HTR-8/SVneo (cell line): ENCODE data around the gene XPO5.

Experiments used
- DNase-seq: peaks from one replicate; pipeline ENCODE4 v3.0.0; 2011; ENCODE audit warnings: low spot score, mixed read lengths; ENCODE audit not compliant: insufficient read length
- FAIRE-seq: peaks from 2 replicates; lab custom pipeline; 2011; peaks lifted over from hg19 to GRCh38; lab: Jason Lieb, UNC

Gene XPO5

GRCh38 chr6:43521836-43522235 is 54.0 kb downstream of the XPO5 start:
- DNase-seq: no peak
- FAIRE-seq: no peak

DNA sequence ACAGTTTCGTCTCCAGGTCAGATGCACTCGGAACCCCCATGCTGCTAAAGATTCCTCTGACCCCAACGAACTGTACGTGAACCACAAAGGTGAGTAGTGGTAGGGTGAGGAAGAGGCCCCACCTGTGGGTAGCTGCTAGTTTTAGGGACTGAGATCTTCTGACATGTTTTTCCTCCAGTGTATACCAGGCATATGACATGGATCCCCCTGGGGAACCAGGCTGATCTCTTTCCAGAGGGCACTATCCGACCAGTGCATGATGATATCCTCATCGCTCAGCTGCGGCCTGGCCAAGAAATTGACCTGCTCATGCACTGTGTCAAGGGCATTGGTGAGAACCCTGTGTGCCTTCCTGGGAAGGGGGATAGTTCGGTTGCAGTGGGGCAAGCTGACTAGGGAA is 55.7 kb downstream of the XPO5 start:
- DNase-seq (no peak), FAIRE-seq (no peak)

DNA sequence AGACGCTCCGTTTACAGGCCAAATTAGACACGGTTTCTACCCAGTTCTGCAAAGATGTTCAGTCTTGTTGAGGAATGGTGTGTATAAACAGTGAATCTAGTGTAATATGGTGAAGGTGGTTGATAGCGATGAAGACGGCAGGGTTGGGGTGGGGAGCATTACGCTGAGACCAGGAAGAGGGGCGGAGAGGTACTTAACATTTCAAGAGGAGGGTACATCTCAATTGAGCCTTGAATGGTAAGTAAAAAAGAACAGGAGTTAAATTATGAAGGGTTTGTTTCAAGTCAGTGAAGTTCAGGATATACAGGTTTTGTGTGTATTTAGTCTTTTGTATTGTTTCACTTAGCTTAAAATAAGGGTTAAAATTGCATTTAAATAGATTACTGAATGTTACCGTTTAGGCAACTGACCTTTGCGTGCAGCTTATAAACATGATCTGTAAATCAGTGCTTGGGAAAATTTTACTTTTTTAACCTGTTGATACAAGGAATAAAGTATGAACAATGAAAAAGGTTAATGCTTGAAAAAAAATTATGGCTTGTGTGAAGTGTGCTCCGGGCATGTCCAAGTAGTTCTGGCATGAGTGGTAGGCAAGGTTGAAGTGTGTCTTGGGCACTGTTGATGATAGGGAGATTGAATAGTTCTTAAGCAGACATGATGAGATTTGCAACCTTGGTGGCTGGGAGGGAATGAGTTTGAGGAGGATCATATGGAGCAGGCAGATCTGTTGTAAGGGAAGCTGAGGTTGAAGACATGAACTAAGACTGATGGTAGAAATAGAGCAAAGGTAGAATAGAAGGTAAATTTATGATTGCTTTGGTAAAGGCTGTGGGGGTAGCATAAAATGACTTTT is 58.1 kb downstream of the XPO5 start:
- FAIRE-seq: no peak

DNA sequence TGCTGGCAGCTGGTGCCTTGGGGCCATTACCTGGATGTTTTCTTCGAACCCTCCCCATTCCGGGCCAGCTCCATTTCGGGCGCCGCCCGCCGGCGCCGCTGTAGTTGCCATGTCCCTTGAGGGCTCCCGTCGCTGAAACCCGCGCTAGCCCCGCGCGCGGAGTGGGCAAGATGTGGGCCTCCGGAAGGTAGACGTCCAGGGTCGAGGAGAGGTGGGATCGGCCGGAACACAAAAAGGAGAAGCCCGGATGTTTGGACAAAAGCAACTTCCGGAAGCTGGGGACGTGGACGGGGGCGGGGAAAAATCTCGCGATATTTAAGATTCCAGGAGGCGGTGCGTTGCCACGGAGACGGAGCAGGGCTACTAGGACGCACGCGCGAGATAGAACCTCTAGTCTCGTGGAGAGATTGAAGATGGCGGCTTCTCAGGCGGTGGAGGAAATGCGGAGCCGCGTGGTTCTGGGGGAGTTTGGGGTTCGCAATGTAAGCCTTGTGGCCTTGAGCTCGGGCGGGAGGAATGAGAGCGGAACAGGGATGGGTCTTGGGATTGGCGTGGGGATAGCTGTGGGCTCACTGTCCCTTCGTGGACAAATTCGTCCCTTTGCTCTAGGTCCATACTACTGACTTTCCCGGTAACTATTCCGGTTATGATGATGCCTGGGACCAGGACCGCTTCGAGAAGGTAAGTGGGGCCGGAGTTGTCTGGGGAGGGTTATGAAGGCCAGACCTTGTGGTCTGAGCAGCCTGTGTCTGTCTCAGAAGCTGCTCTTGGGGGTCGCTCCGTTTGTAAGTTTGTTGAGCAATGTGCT is 58.9 kb downstream of the XPO5 start, which contains the start of the genes POLR1C and YIPF3:
TSS of gene POLR1C (plus strand) at position 393 of the 808 bp plus-strand sequence. CDS start at position 414, 21 bp downstream.
TSS of gene YIPF3 (minus strand) at position 230 of the 808 bp plus-strand sequence. CDS start at position 111, 119 bp downstream.
- DNase-seq: peak; percentile 99
- FAIRE-seq: peak; percentile 67

More for the DNA sequence above, 58.1 kb downstream of the XPO5 start:
- DNase-seq: no peak

GRCh38 chr6:43516367-43516696 is 59.5 kb downstream of the XPO5 start:
- no peak for FAIRE-seq

GRCh38 chr6:43515808-43516207 is 60.0 kb downstream of the XPO5 start:
- FAIRE-seq: no peak
- DNase-seq: no peak

More at GRCh38 chr6:43516367-43516696, 59.5 kb downstream of the XPO5 start:
- no peak for DNase-seq

DNA sequence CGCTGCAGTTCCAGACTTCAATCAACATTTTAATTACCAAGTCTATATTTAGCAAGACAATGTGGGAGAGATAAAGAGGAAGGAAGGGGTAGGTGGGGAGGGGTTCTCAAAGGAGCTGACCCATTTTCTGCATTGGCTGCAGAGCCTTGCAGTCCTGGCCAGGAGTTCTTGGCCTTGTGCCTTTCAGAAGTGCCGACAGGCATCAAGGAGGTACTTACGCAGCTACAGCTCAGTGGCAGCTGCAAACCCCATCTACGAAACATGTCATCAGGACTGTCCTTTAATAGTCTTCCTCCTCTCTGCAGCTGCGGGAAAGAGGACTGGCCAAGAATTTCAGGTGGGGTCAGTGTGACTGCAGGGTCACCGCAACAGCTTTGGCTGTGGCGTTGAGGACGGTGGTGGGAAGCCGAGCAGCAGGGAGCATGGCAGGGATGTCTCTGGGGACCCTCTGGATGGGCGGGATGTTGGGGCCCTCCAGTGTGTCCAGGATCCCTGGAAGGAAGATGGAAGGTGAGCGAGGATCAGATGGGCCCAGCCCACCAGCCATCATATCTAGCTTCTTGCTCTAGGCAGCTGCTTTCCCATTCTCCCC is 63.9 kb downstream of the XPO5 start:
- no peak for FAIRE-seq

GRCh38 chr6:43510827-43511163 is 65.0 kb downstream of the XPO5 start:
- FAIRE-seq: no peak
- DNase-seq: no peak

More for the DNA sequence above, 63.9 kb downstream of the XPO5 start:
- no peak for DNase-seq

DNA sequence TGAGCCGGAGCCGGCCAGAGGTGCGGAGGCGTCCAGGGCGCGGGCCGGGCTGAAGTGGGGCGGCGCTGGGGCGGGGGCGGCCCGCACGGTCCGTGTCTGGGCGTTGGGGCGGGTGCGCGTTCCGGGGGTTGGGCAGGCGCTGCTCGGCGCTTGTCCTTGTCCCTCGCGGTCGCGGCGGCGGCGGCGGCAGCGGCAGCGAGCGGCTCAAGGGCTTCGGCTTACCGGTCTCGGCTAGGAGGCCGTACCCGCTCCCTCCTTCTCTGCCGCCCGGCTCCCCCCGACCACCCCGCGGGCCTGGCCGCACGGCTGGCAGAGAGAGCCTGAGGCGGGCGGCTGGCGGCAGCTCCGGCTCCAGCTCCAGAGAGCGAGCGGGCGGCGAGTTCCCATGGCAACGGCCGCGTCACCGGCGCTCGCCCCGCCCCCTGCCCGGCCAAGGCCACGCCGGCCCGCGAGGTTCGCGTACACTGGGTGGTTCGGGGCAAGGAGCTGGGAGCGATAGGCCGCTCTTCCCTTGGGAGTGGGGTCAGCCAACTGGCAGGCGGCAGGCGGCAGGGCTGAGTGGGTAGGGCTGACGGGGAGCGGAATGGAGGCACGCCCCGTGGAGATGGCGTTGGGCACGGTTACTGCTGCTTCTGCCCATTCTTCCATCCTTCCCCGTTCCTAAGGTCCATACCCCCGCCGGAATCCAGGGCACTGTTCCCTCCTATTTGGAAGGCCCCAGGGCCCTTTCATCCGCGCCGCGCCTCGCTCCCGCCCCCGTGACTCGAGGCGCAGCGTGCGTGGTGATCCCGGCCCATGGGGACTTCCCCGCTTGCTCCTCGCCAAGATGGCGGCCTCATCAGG is 65.6 kb downstream of the XPO5 start, which contains the start of gene LRRC73:
TSS of gene LRRC73 (minus strand) at position 363 of the 843 bp plus-strand sequence. CDS start 561 bp downstream, outside the sequence.
- DNase-seq: peak; percentile 80
- FAIRE-seq: peak; percentile 96

DNA sequence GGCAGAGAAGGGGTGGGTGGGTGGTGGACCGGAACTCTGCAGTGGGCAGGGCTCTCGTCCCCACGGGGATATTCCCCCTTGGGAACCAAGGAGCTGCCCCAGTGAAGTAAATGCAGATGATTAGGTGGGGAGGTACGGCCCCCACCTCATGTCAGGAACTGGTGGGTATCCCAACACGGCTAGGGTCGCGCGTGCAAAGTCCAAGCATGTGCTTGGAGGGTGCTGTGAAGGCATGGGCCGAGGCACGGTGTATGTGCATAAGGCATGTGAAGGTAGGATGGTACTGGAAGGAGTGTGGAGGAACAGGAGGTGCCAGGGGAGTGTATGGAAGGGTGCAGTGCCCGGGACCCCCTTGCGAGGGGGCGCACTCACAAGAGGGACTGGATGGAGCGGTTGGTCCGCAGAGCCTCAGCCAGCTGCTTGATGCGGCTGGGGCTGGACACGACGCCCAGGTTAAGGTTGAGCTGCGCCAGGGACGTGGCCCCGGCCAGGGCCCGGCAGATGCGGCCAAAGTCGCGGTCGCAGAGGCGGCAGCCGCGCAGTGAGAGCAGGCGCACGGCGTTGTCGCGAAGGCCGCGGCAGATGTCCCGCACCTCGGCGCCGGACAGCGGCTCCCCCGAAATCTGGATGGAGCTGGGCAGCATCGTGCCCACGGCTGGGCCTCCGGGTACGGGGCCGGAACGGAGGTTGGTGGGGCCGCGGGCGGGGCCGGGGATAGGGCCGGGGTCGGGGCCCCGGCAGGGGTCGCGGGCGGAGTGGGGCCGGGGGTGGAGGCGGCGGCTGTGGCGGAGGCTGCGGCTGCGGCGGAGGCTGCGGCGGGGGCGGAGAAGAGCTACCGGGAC is 66.5 kb downstream of the XPO5 start:
- peak; percentile 51 for FAIRE-seq
- no peak for DNase-seq

- FAIRE-seq (no peak), DNase-seq (no peak)
These were observed 67.2 kb downstream of the XPO5 start for GRCh38 chr6:43508481-43509141.

DNA sequence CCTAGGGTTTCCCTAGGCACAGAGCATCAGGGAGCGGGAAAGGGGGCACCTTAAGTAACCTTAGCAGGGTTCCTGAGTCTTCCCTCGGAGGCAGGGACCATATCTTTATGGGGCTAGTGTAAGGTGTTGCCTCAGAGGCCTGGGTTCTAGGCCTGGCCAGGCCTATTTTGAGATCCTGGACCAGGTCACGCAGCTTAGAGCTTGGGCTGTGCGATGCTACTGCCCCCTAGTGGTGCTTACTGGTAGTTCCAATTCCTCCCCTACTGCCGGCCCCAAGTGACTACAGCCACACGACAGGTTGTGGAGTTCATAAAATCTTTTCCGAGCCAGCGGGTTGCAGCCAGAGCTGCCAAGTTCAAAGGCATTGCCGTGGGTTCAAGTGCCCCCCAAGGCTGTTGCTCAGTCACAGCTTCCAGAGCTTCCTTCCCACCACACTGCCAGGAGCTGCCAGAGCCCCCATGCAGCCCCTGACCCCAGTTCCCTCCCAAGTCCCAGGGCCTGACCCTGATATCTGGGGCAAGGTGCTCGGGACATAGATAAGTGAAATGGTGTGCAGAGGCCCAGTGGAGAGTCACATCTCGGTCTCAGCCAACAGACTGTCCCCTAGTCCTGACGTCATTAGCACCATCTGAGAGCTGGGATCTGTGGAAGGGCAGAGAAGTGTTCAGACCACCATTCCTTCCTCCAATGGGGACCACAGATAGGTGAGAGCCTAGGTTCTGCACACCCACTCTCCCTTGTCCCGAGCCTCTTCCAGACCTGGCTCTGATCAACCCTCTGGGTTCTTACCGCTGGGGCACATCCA is 69.0 kb downstream of the XPO5 start:
- peak; percentile 77 for DNase-seq
- peak; percentile 94 for FAIRE-seq

DNA sequence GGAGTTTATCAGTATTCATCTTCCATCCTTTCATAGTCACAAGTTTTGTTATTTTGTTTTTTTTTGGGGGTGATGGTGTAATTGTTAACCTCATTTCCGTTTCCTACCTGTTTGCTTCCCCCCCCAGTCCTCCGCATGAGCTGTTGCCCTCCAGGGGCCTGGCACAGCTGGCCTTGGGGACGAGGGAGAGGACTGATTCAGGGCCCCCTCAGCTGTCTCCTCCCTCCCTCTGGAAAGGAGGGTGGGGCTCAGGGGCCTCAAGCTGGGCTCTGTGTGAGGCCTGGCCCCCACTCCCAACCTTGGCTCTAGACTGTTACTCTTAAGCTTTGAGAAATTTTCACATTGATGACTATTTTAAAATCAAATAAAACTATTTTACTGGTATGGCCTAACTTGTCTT is 69.7 kb downstream of the XPO5 start:
- DNase-seq (no peak), FAIRE-seq (no peak)

- DNase-seq: no peak
- no peak for FAIRE-seq
These were observed 70.1 kb downstream of the XPO5 start for GRCh38 chr6:43505718-43506117.

- no peak for DNase-seq
These were observed 70.9 kb downstream of the XPO5 start for GRCh38 chr6:43504756-43505593.

DNA sequence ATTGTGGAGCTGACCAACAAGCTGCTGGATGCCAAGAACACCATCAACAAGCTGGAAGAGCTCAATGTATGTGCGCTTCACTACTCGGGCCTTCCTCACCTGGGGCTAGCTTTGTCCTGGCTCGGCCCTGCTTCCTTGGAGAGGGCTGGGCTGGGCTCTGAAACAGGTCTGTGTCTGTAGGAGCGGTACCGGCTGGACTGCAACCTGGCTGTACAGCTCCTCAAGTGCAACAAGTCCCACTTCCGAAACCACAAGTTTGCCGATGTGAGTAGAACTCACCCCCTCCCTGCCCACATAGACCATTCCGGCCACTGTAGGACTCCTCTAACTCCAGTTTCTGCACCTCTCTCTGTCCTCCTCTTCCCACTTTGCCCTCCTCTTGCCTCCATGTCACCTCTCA is 72.4 kb downstream of the XPO5 start:
- DNase-seq (no peak), FAIRE-seq (no peak)

More at GRCh38 chr6:43504756-43505593, 70.9 kb downstream of the XPO5 start:
- no peak for FAIRE-seq

DNA sequence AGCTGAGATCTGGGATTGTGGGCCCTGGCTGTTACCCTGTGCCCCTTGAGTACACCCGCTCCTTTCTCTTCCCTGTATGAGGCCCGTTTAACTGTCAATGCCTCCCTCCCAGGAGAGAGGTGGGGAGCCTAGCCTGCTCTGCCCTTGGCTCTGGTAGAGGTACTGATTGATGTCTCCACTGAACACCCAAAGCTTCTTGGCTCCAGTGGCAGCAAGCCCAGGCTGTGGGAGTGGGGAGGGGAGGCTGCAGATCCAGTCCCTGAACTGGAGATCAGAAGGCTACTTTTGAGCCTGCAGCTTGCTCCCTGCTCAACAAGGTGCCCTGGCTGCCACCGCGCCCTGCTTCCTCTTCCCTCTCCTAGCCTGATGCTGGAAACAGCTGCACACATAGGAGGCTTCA is 73.2 kb downstream of the XPO5 start:
- DNase-seq: no peak
- no peak for FAIRE-seq
